Measurements from ENCODE around the gene C2CD3. TPM values are rescaled to one million over a fixed set of nuclear protein-coding genes. Genes with fewer than 3 reads are reported as not detected.

Gene C2CD3
- total RNA-seq, 2 experiments from 2014 or later, result 23.9 to 28.0 TPM

DNA sequence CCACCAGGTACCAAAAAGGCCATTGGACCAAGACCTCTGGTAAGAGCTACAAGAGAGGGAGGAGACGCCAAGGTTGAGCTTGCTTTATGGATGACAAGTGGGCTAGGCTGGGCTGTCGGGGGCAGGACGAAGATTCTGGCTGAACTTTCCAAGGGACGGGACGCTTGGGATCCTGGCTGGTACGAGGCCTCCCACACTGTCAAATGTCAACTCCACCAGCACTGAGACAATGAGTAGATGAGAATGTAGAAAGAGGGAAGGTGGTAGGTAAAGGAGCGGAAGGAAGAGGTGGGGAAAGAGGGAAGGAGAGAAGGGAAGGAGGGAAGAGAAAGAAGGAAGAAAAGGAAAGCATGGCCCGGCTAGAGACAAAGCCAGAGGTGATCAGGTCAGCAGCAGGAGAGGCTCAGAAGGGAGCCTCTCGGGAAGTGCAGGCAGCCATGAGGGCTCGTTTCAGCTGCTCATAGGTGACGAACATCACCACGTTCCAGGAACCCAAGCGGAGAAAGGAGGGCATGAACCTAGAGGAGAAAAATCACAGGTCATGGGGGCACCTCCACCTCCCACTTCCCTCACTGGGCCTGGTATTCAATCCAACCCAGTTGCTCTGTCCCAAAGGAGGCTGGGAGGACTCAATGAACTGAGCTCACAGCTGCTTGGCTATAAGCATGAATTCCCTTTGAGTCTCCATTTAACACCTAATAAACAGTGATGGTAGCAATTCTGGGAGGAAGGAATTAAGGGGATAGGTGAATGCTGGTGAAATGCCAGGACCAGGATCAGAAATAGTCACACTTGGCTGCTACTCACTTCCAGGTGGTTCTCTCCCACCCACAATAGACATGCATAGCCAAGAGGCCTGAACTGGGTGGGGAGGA lies 196.0 kb downstream of the C2CD3 start:
- peaks cover 94% of the 10 kb centered on the region for H3K4me1 Mint-ChIP-seq
- intact Hi-C loops (cut with DNase I, micrococcal nuclease), result no loop called here
- peaks cover 56% of the 10 kb centered on the region for H3K36me3 Mint-ChIP-seq (ENCODE audit: low read depth)
- ChIA-PET POLR2A (interaction anchor here (1.0 to 1.4 kb wide), 3 partner anchors 10 to 196 kb away, joined by 3 to 4 read pairs (median 3); partner anchors contain the start of genes C2CD3 and PPME1), CTCF (interaction anchor here (0.7 kb wide), 1 partner anchor 169 kb away, joined by 3 read pairs; no protein-coding TSS in a partner anchor)
- peak overlapping the region; percentile 75 for H3K27ac Mint-ChIP-seq
- no peaks in the 10 kb centered on the region for H3K27me3 Mint-ChIP-seq
- no peak for ATAC-seq
- no peak overlapping the region for H3K4me3 Mint-ChIP-seq
- H3K9me3 Mint-ChIP-seq (ENCODE audit: low read depth), result no peaks in the 10 kb centered on the region
- no peak for DNase-seq

DNA sequence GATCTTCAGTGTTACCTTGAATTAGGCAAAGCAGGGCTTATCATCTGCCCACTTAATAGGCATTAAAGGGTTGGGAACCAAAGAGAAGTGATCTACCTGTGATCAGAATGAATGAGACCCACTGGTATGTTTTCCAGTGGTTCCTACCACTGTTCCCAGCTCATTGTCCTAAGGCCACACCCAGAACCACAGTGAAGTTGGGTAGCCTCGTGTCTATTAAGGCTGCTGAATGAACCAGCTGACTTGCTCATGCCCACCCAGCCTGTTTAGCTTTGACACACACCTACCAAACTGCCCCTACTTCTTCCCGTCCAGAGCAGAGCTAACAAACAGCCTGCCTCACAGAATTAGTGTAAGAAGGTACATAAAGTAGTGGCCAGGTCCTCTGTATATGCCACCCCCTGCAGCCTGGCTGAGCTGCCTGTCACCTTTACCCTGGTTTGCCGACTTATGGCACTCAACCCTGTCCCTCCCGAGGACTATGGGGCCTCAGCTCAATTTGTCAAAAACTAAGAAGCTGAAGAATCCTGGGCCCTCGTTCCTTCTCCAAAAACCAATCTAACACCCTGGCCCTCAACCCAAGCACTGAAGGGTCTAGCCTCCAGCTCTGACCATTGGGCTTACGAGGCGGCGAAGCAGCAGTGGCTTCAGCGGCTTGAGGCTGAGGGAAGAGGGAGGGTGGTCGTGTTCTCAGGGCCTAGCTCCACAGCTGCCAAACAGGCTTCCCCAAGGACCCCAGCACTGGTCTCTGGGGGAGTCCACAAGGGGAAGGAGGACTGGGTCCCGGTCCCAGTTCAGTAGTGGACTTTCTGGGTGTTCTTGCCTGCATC lies 198.0 kb downstream of the C2CD3 start:
- peaks cover 38% of the 10 kb centered on the region for H3K36me3 Mint-ChIP-seq (ENCODE audit: low read depth)
- DNase-seq, result no peak
- CTCF ChIA-PET, result interaction anchor here (0.9 to 1.2 kb wide), 5 partner anchors 9 to 45 kb away, joined by 3 to 5 read pairs (median 3); partner anchors contain the start of gene UCP2

DNA sequence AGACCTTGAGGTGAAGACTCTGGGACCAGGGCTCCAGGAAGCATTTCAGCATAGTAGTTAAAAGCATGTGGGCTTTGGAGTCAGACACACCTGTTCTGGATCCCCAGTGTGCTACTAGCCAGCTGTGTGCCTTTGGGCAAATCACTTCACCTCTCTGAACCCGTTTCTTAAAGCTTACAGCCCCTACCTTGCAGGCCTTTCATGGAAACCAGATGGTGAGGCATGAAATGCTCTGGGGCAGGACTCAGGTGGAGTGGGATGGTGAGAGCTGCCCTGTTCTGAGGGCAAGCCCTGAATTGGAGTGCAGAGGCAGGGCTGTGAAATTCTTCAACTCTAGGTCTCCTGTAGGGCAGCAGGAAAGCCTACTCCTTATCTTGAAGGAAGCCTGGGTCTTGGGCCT lies 198.6 kb downstream of the C2CD3 start:
- H3K27me3 Mint-ChIP-seq, result no peaks in the 10 kb centered on the region
- peaks cover 92% of the 10 kb centered on the region for H3K4me1 Mint-ChIP-seq
- peak overlapping the region; percentile 17 for H3K27ac Mint-ChIP-seq
- H3K36me3 Mint-ChIP-seq (ENCODE audit: low read depth), result peaks cover 31% of the 10 kb centered on the region
- H3K9me3 Mint-ChIP-seq (ENCODE audit: low read depth), result no peaks in the 10 kb centered on the region
- H3K4me3 Mint-ChIP-seq, result no peak overlapping the region
- ChIA-PET CTCF (interaction anchor here (0.9 to 1.2 kb wide), 4 partner anchors 8 to 46 kb away, joined by 3 read pairs; no protein-coding TSS in a partner anchor), POLR2A (interaction anchor here (0.9 kb wide), 1 partner anchor 9 kb away, joined by 3 read pairs; no protein-coding TSS in a partner anchor)
- DNase-seq (no peak), ATAC-seq (no peak)
- intact Hi-C loops (cut with DNase I, micrococcal nuclease), result no loop called here

More for the DNA sequence above, 198.0 kb downstream of the C2CD3 start:
- Mint-ChIP-seq H3K27me3 (no peaks in the 10 kb centered on the region), H3K4me3 (no peak overlapping the region), H3K4me1 (peaks cover 94% of the 10 kb centered on the region), H3K27ac (peak overlapping the region; percentile 66), H3K9me3 (ENCODE audit: low read depth) (no peaks in the 10 kb centered on the region)
- no peak for ATAC-seq
- POLR2A ChIA-PET, result interaction anchor here (0.6 to 1.4 kb wide), 4 partner anchors 8 to 282 kb away, joined by 3 to 4 read pairs (median 4); partner anchors contain the start of genes C2CD3 and PPME1
- intact Hi-C loops (cut with DNase I, micrococcal nuclease), result no loop called here

DNA sequence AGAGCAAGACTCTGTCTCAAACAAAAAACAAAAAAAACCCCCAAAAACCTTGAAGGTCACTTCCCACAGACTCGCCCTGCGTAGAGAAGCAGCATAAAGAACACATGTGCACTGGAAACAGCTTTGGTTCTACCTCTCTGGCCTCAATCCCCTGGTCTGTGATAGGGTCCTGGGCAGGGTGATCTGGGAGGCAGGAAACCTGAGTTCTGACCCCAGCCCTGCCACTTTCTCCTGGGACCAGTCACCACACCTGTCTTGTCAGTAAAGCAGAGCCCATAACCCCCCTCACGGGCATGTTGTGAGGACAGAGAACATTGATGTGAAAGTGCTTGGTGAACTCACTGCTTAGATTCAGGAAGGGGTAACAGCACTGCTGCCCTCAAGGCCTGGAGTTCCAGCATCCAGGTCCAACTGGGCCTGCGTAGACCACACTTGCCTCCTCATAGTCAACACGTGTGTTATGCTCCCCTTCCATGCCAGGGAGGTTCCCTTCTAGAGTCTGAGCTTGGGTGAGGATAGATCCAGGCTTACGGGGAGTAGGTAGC lies 199.6 kb downstream of the C2CD3 start:
- no peaks in the 10 kb centered on the region for H3K9me3 Mint-ChIP-seq (ENCODE audit: low read depth)
- H3K36me3 Mint-ChIP-seq (ENCODE audit: low read depth), result peaks cover 22% of the 10 kb centered on the region
- H3K27me3 Mint-ChIP-seq, result no peaks in the 10 kb centered on the region
- ChIA-PET CTCF (interaction anchor here (1.5 kb wide), 1 partner anchor 9 kb away, joined by 7 read pairs; no protein-coding TSS in a partner anchor), POLR2A (interaction anchor here (0.6 to 1.9 kb wide), 3 partner anchors 9 to 75 kb away, joined by 3 to 7 read pairs (median 5); no protein-coding TSS in a partner anchor)
- DNase-seq (no peak), ATAC-seq (no peak)
- H3K4me1 Mint-ChIP-seq, result peaks cover 83% of the 10 kb centered on the region
- intact Hi-C loops (cut with DNase I, micrococcal nuclease), result no loop called here
- H3K27ac Mint-ChIP-seq, result peak overlapping the region; percentile 83
- no peak overlapping the region for H3K4me3 Mint-ChIP-seq

DNA sequence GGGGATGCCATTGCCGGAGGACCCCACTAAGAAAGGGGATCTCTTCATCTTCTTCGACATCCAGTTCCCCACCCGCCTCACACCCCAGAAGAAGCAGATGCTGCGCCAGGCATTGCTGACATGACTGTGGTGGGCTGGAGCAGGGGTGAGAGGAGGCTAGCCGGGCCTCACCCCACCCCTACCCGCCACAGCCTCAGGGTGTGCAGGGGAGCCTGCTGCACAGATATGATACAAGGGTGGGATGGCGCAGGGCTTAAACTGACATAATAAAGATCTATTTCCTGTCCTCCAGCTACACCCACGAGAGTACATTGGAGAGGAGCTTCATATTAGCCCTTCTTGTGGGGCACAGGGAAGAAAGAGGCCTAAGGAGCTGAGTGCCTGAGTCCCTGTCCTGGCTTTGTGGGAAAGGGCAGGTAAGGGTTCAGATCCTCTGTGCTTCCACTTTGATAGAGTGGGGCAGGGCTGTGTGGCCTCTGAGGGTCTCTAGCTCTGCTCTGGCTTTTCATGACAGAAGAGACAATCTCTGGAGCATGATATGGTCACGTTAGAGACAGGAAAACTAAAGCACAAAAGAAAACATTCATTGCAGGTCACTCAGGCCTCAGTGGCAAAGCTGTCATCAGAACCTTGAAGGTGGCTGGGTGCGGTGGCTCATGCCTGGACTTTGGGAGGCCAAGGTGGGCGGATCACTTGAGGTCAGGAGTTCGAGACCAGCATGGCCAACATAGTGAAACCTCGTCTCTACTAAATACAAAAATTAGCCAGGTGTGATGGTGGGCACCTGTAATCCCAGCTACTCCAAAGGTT lies 200.6 kb downstream of the C2CD3 start:
- ChIA-PET POLR2A (interaction anchor here (0.9 to 1.9 kb wide), 2 partner anchors 10 to 24 kb away, joined by 3 to 7 read pairs; no protein-coding TSS in a partner anchor), CTCF (interaction anchor here (1.0 to 1.5 kb wide), 2 partner anchors 10 kb away, joined by 3 to 7 read pairs; no protein-coding TSS in a partner anchor)
- no peaks in the 10 kb centered on the region for H3K27me3 Mint-ChIP-seq
- no peak overlapping the region for H3K4me3 Mint-ChIP-seq
- peaks cover 79% of the 10 kb centered on the region for H3K4me1 Mint-ChIP-seq
- no peak for DNase-seq
- peak overlapping the region; percentile 63 for H3K27ac Mint-ChIP-seq
- no peaks in the 10 kb centered on the region for H3K9me3 Mint-ChIP-seq (ENCODE audit: low read depth)
- ATAC-seq, result peak; percentile 14
- peaks cover 13% of the 10 kb centered on the region for H3K36me3 Mint-ChIP-seq (ENCODE audit: low read depth)
- intact Hi-C loops (cut with DNase I, micrococcal nuclease), result loop anchor here in 1 of 2 experiments (10.0 kb wide), 2 partner anchors 285 to 335 kb away; no protein-coding TSS in a partner anchor

DNA sequence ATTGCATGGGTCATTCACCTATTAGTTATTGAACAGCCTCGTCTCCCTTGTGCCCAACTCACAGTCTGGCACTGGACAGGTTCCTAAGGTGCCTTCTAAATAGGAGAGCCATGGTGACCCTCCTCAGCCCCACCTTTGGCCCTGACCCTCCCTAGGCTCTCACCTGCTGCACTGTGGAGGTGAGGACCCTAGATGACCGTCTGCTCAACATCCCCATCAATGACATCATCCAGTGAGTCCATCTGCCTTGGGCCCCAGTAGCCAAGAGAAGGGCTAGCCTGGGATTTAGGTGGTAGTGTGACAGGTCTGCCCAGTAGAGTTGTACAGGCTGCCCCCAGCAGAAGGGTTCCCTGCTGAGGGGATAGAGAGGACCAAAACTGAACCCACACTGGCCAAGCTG lies 201.7 kb downstream of the C2CD3 start:
- peak overlapping the region; percentile 63 for H3K27ac Mint-ChIP-seq
- ATAC-seq (no peak), DNase-seq (no peak)
- intact Hi-C loops (cut with DNase I, micrococcal nuclease), result loop anchor here in 1 of 2 experiments (10.0 kb wide), 2 partner anchors 286 to 336 kb away; no protein-coding TSS in a partner anchor
- CTCF ChIA-PET, result interaction anchor here (0.6 to 1.0 kb wide), 2 partner anchors 9 to 1142 kb away, joined by 3 read pairs; no protein-coding TSS in a partner anchor
- H3K9me3 Mint-ChIP-seq (ENCODE audit: low read depth), result no peaks in the 10 kb centered on the region
- no peak overlapping the region for H3K4me3 Mint-ChIP-seq
- H3K4me1 Mint-ChIP-seq, result peaks cover 77% of the 10 kb centered on the region
- POLR2A ChIA-PET, result interaction anchor here (0.6 to 1.1 kb wide), 2 partner anchors 10 to 180 kb away, joined by 3 to 4 read pairs; no protein-coding TSS in a partner anchor
- peaks cover 3% of the 10 kb centered on the region for H3K36me3 Mint-ChIP-seq (ENCODE audit: low read depth)
- H3K27me3 Mint-ChIP-seq, result no peaks in the 10 kb centered on the region

DNA sequence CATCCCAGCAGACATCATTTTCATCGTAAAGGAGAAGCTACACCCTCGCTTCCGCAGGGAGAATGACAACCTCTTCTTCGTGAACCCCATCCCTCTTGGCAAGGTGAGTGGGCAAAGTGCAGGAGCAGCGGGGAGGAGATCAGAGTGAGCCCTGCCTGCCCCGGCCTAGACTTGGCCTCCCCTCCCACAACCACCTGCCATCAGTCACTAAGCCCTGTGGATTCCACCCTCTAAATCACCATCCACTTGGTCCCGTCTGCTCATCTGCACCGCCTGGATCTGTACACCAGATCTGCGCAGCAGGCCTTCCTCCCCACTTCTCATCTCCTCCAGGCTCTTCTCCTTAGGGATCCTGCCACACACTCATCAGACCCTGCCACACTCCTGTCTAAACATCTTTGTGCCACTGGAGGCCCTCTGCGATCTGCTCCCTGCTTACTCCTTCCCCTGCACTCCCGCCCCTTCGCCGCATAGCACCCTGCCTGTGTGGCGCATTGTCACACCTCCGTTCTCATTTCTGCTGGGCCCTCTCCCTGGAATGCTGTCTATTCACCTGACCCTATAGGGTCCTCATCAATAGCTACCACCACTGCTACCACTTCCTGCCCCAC lies 202.3 kb downstream of the C2CD3 start:
- DNase-seq, result no peak
- ChIA-PET POLR2A (interaction anchor here (0.6 to 1.1 kb wide), 3 partner anchors 11 to 180 kb away, joined by 3 to 4 read pairs (median 3); no protein-coding TSS in a partner anchor), CTCF (no interaction called here)
- H3K27ac Mint-ChIP-seq, result peak overlapping the region; percentile 63
- no peak for ATAC-seq
- H3K27me3 Mint-ChIP-seq, result no peaks in the 10 kb centered on the region
- peaks cover 72% of the 10 kb centered on the region for H3K4me1 Mint-ChIP-seq
- H3K4me3 Mint-ChIP-seq, result no peak overlapping the region
- intact Hi-C loops (cut with DNase I, micrococcal nuclease), result loop anchor here in 1 of 2 experiments (10.0 kb wide), 2 partner anchors 286 to 336 kb away; no protein-coding TSS in a partner anchor
- H3K36me3 Mint-ChIP-seq (ENCODE audit: low read depth), result no peaks in the 10 kb centered on the region
- no peaks in the 10 kb centered on the region for H3K9me3 Mint-ChIP-seq (ENCODE audit: low read depth)

DNA sequence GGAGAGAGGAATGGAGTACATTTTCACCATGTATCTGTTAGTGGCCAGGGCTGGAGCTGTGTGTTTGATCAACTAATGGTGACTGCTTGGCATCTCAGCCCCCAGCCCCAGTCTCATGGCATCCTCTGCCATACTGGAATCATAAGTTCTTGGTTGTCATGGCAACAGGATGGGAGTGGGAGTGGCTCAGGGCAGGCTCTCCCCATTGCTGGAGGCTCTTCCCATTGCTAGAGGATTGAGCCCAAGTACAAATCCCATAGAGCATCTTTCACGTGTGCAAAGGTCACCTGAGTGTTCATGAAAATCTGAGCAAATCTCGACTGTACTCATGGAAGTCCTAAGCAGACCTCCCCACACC lies 205.1 kb downstream of the C2CD3 start:
- intact Hi-C loops (cut with DNase I, micrococcal nuclease), result loop anchor here (2.0 to 10.0 kb wide), 4 partner anchors 67 to 355 kb away; no protein-coding TSS in a partner anchor
- CTCF ChIA-PET, result interaction anchor here (0.6 to 1.2 kb wide), 3 partner anchors 11 to 205 kb away, joined by 3 to 5 read pairs (median 3); partner anchors contain the start of genes C2CD3, PPME1 and UCP2
- Mint-ChIP-seq H3K27me3 (no peaks in the 10 kb centered on the region), H3K9me3 (ENCODE audit: low read depth) (no peaks in the 10 kb centered on the region), H3K4me1 (peaks cover 48% of the 10 kb centered on the region), H3K36me3 (ENCODE audit: low read depth) (no peaks in the 10 kb centered on the region), H3K27ac (no peak overlapping the region), H3K4me3 (no peak overlapping the region)
- POLR2A ChIA-PET, result no interaction called here
- no peak for DNase-seq
- no peak for ATAC-seq

DNA sequence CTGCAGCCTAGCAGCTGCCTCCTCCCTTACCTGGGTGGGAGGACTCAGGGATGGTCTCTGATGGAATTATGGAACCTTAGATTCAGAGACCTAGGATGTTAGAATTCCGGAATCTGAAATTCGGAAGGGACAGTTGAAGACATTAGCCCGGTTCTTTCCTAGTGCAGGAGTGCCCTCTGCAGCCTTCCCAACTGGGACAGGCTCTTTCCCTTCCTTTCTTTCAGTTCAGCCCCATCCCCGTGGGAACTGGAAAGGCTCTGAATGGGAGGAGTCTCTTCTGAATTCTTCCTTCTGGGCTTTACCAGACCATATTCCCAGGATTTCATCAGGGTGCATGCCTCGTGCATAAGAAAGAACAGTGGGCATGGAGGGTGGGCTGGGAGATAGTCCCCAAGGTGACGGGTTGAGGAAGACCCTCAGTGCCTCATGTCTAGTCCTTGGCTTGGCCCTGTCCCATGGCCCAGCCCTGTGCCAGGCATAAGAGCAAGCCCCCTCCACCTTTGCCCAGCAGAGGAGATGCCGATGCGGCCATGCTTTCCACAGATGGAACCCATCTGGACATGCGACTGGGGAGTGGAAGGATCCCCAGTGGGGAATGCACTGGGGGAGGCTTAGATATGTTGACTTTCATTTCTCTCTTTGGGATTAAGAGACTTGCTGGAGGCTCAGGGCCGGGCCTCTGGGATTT lies 205.6 kb downstream of the C2CD3 start:
- ATAC-seq, result no peak
- CTCF ChIA-PET, result interaction anchor here (0.6 to 2.1 kb wide), 6 partner anchors 10 to 212 kb away, joined by 3 to 14 read pairs (median 4); no protein-coding TSS in a partner anchor
- Mint-ChIP-seq H3K36me3 (ENCODE audit: low read depth) (no peaks in the 10 kb centered on the region), H3K27ac (no peak overlapping the region), H3K4me1 (peaks cover 43% of the 10 kb centered on the region), H3K27me3 (no peaks in the 10 kb centered on the region), H3K4me3 (no peak overlapping the region), H3K9me3 (ENCODE audit: low read depth) (no peaks in the 10 kb centered on the region)
- intact Hi-C loops (cut with DNase I, micrococcal nuclease), result loop anchor here (2.0 to 10.0 kb wide), 4 partner anchors 68 to 356 kb away; no protein-coding TSS in a partner anchor
- POLR2A ChIA-PET, result interaction anchor here (0.6 kb wide), 1 partner anchor 9 kb away, joined by 3 read pairs; no protein-coding TSS in a partner anchor
- no peak for DNase-seq

All from activated CD4-positive, alpha-beta T cell treated with anti-CD3 and anti-CD28 coated beads for 36 hours (primary cell).